GM21529 (cell line): ENCODE data around the gene C6orf47.
A peak's percentile ranks its signal among the peaks of the same experiment; 100 is the strongest.

Experiments used
- ATAC-seq: cut with Tn5 transposase; IDR thresholded peaks from one replicate; pipeline ENCODE4 v1.9.1; 2021; ENCODE audit not compliant: unreplicated experiment

The C6orf47 gene

GRCh38 chr6:31687860-31688693 lies 27.5 kb upstream of the C6orf47 start:
- ATAC-seq = no peak

- ATAC-seq = no peak
Observed at GRCh38 chr6:31687321-31687720, 26.7 kb upstream of the C6orf47 start.

- no peak for ATAC-seq
Observed at GRCh38 chr6:31686483-31686882, 25.9 kb upstream of the C6orf47 start.

GRCh38 chr6:31683591-31683990 lies 23.0 kb upstream of the C6orf47 start:
- ATAC-seq = no peak

- ATAC-seq = no peak
Observed at GRCh38 chr6:31681135-31681671, 20.6 kb upstream of the C6orf47 start.

GRCh38 chr6:31680226-31681134 lies 19.9 kb upstream of the C6orf47 start, which contains the start of gene LY6G5C:
LY6G5C (minus strand) TSS chr6:31681067; CDS start chr6:31680373, 694 bp downstream.
- no peak for ATAC-seq

GRCh38 chr6:31677955-31678354 lies 17.4 kb upstream of the C6orf47 start:
- no peak for ATAC-seq

- no peak for ATAC-seq
Observed at GRCh38 chr6:31676904-31677303, 16.3 kb upstream of the C6orf47 start.

GRCh38 chr6:31676322-31676903 lies 15.8 kb upstream of the C6orf47 start:
- ATAC-seq = no peak

GRCh38 chr6:31669676-31670075 lies 9.1 kb upstream of the C6orf47 start, which contains the start of gene LY6G5B:
LY6G5B (plus strand) TSS chr6:31669976; CDS start chr6:31670951, 975 bp downstream.
- ATAC-seq = no peak

- ATAC-seq = no peak
Observed at GRCh38 chr6:31666337-31666965, 5.9 kb upstream of the C6orf47 start.

- peak; percentile 66 for ATAC-seq
Observed at GRCh38 chr6:31665501-31666336, 5.1 kb upstream of the C6orf47 start, which contains the start of gene CSNK2B. CSNK2B (plus strand) TSS chr6:31666080; CDS start chr6:31666832, 752 bp downstream.

- peak; percentile 32 for ATAC-seq
Observed at GRCh38 chr6:31664790-31665500, 4.4 kb upstream of the C6orf47 start, which contains the start of gene GPANK1. GPANK1 (minus strand) TSS chr6:31664997; CDS start chr6:31664478, 519 bp downstream.

- no peak for ATAC-seq
Observed at GRCh38 chr6:31663961-31664789, 3.6 kb upstream of the C6orf47 start.

- ATAC-seq = no peak
Observed at GRCh38 chr6:31663126-31663960, 2.8 kb upstream of the C6orf47 start.

GRCh38 chr6:31662124-31662723 lies 1.6 kb upstream of the C6orf47 start:
- ATAC-seq = no peak
